ENCODE data around the gene KANK4. TPM values are rescaled to one million over a fixed set of nuclear protein-coding genes. Genes with fewer than 3 reads are reported as not detected.

Gene KANK4
- total and polyA plus RNA-seq, 2 of the 8 experiments (the other 6 are each of a cell fraction or from before 2014, with no cell fraction given) = 0.22 to 0.26 TPM

- TF ChIP-seq CHD7 (IDR thresholded peaks at IDR 0.05; ENCODE audit: insufficient replicate concordance, low read length) (no peak), SAP30 (IDR thresholded peaks at IDR 0.05; ENCODE audit: insufficient read depth, insufficient replicate concordance, low read length) (no peak)
Observed at GRCh38 chr1:62299426-62300200, 19.6 kb downstream of the KANK4 start (continued).

All from H1 (cell line).